NCI-H446 (cell line): ENCODE data around the gene RTN4RL2.

ENCODE experiments used
- DNase-seq, 2 experiments: peaks; one replicate each; lab custom pipeline; 2025; lab: John Stamatoyannopoulos, UW

The RTN4RL2 gene

DNA sequence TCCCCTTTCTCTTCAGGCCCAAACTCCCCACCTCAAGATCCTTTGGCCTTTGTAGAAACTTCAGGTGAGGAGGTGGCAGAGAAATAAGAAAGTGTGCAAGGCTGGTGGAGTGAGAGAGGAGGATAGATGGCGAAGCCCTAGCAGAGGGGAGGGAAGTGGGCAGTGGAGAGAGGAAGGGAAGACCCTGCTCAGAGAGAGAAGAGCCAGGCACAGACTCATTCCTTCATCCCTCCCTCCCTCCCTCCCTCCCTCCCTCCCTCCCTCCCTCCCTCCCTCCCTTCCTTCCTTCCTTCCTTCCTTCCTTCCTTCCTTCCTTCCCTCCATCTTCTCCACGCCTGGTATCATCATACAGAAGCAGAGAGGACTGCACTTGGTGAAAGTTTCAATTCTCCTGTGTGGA is 21.0 kb downstream of the RTN4RL2 start:
- no peak for DNase-seq

DNA sequence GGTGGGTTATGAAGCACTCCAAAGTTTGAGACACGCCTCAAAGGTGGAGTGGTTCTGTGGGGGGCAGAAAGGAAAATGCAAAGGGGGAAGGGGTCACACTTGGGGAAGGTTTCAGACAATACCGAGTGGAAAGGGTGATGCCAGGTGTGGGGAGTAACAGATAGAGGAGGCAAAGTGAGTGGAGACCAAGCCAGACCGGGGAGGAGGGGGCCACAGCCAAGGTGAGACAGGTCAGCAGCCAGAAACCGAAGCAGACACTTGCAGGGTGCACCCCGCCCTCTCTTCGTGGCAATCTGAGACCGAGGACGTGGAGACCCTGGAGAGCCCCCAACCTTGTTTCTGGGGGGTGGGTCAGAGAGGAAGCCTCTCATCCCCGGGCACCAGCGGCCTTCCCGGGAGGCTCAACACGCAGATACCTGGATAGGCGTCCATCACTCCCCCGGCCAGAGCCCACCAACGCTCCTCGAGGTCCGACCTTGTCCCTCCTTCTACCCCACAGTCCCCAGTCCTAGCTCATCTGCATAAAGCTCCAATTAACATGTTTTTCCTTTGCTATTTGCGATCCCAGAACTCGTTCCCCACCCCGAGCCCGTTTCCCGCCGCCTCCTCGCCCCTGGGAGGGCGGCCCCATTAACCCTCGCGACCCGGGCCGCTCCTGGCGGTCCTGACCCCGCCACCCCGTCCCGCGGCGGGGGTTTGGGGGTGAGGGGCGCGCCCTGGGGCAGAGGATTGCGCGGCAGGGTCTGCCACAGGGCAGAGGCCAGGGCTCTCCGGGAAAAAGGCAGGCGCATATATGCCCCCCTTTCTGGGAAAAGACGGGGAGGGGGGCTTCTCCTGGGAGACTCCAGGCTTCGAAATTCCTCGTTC is 21.8 kb downstream of the RTN4RL2 start:
- DNase-seq = no peak

DNA sequence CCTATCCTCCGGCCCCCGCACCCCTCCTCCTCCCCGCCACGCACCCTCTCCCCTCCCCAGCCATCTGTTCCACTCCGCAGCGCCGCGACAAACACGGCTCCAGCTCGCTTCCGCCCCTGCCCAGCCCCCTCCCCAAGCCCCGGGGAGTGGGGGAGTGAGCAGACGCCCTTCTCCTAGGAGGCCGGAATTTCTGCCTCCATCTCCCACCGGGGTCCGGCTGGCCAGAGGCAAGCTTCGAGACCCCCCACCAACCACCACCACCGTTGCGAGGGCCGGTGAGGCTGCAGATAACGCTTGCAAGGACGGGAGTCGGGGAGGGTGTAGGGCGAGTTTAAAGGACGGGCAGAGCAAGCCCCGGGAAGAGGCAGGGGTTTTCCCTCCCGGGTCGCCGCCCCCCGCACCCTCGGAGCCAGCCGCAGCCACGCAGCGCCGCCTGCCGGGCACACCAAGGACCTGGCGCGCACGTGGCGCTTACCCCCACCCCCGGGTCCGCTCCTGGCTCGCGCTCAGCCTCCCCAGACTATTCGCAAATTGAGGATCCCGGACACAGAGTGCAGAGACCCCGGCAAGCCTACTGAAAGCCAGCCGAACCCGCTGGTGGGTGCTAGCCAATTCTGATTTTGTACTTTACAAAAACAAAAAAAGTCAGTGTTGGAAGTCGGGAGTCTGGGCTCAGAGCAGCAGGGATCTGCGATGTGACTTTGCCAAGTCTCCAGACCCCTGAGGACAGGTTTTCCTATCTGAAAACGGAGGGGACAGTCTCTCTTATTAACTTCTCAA is 22.6 kb downstream of the RTN4RL2 start:
- DNase-seq = peak; percentile 27 to 64

DNA sequence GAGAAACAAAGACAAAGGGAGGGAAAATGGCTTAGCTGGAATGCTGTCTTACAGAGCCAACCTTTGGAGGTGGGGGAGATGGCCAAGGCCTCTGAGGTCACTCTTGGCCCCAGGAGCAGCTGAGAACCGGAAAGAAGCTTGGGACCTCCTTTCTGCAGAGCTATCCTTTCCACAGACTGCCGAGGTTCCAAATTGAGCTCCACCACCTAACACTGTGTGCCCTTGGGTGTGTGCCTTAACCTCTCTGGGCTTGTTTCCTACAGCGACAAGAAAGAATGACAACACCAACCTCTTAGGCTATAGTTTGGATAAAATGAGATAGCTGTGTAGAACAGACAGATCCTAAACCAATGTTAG is 23.2 kb downstream of the RTN4RL2 start:
- DNase-seq = no peak

DNA sequence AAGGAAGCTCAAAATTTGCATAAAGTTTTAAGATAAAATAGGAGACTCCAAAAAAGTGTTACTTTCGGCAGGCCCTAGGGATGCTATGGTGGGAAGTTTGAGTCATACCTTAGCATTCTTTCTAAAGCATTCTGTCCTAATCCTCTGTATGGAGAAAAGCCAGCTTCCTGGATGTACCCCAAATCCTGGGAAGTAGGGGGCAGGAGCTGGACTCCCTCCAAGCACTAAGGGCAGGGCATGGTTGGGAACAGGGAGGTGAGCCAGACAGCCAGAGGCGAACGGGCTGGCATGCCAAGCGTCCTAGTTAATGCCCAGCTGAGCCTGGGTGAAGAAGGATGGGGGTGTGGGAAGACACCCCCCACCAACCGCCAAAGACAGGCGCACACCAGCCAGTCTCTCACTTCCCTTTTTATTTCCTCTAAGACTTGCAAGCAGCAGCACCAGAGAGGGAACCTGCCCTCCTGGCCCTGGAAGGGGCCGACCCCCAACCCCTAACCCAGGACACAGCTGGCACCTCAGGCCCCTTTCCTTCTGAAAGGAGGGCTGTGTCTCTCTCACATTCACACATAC is 23.9 kb downstream of the RTN4RL2 start:
- DNase-seq = no peak

DNA sequence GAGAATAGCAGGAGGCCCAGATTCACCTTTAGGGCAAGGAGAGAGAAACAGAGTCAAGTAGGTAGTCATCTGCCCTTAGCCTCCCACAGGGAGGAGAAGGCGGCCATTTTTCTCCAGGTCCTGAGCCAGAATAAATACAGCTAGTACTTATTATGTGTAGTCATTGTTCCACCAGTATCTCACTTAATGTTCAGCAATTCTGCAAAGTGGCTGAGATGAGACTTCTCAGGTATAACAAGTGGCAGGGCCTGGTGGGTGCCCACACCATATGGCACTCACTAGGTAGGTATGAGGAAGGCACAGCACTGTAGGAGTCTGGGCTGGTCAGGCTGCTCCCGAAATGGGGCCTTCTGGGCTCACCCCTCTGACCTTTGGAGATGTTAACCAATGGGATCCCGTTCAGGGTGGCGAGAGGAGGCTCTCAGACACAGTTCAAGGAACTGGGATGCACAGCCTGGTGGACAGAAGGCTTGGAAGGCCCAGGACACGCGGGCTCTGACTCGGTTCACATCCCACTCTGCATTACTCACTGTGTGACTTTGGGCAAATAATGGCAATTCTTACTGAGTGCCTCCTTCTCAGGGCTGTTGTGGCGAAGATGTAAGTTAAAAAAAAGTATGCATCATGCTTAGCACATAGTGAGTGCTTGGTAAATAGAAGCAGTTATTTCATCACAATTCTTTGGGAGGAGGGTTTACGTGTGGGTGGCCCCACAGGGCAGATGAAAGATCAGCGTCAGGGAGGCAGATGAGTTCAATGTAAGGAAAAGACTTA is 25.1 kb downstream of the RTN4RL2 start:
- DNase-seq = no peak

DNA sequence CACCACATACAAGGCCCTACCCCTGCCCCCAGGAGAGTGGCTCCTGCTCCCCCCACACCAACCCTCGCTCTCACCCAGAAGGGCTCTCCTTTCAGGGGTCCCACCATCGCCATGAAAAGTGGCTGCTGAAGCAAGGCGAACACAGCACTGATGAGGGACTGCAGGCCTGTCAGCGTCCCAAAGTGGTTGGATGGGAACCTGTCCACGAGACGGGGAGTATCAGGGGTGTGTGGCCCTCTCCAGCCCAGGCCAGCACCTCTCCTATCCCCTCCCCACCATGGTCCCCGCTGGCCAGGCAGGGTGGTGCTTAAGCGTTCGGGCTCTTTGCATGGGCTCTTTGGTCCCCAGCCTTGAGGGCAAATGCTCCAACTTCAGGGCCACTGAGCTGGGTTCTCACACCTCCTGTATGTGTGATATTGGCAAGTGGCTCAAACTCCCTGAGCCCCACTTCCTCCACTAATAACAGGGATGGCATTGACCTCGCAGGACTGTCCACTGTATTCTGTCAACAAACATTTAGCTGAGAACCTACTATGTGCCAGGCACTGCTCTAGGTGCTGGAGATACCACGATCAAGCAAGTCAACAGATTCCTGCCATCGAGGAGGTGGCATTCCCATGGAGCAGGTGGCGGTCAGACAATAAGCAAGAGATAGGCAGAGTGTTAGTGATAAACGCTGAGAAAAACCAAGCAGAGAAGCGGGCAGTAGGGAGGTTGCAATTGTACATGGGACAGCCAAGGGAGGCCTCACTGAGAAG is 26.9 kb downstream of the RTN4RL2 start:
- DNase-seq = no peak

DNA sequence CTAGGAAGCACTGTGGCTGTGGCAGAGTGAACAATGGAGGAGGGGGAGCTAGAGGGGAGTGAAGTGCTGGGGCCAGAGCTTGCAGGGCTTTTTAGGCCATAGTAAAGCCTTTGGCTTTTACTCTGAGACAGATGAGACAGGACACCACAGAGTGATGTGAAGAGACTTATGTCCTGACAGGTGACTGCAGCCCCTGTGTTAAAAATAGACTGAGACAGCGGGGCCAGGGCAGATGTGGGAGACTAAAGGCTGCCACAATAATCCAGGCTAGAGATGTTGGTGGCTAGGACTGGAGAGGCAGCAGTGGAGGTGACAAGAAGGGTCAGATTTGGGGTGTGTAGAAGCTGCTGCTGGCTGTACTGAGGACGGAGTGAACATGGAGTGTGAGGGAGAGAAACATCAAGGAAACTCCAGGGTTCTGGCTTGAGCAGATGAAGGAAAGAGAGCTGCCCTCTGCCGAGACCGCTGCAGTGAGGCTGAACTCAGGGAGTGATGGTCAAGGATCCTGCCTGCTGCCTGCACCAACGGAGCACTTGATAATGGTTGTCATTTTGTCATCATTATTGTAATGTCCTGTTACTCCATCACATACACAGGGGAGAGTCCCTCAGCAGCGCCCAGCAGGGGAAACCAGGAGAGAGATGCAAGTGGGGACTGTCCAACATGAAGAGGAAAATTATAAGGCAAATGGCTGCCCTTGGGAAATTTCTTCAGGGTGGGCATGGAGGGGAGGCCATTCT is 27.8 kb downstream of the RTN4RL2 start:
- no peak for DNase-seq

DNA sequence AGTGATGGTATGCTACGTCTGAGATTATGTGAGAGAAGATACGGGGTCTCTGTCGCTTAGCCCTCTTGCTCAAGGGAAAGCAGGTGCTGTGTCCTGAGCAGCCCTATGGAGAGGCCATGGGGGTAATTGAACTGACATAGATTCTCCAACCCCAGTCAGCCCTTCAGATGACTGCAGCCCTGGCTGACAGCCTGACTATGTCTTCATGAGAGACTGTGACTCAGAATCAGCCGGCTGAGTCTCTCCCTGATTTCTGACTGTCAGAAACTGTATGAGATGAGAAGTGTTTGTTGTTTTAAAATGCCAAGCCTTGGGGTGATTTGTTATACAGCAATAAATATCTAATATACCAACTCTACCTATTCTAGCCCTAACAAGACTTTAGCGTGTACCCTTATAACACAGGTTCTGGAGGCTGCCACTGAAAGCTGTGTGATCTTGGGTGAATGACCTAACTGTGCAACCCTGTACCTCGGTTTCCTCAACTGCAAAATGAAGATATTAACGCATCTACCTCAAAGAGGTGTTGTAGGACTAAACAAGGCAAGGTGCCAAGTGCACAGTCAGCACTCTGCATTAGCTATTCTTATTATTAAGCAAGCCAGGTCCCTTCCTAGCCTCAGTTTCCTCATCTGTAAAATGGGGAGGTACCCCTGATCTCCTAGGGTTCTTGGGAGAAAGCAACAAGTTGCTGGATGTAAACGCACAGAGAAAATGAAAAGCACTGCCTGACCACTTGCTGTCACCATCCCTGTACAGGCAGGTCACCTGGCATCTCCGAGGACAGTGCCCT is 30.3 kb downstream of the RTN4RL2 start:
- DNase-seq = no peak

DNA sequence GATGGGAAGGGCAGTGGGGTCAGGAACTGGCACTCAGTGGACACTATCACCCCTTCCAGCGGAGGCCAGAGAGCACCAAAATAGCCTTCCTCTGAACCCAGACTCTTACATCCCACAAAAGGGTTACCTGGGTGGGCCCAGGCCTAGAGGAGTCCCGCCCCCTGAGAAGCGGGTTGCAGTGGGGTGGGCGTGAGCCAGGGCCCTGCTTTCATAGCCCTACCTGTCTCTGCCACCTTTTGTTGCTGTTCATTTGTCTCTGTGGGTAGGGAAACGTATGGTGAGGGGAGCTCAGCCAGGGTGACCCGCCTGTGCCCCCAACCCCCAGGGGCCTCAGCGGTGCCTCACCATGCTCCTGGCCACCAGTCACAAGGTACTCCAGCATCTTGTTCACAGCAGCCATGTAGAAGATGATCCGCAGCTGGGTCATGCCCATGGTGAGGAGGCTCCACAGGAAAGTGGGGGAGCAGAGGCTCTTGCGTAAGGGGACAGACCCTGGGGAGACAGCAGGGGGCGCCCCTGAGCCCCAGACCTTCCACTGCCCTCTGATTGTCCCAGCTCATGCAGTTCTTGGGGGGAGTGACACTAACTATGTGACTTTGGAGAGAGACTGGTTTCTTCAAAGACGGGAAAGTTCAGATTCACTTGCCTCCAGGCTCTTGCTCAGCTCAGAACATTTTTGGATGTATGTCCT is 31.2 kb downstream of the RTN4RL2 start:
- DNase-seq = no peak

DNA sequence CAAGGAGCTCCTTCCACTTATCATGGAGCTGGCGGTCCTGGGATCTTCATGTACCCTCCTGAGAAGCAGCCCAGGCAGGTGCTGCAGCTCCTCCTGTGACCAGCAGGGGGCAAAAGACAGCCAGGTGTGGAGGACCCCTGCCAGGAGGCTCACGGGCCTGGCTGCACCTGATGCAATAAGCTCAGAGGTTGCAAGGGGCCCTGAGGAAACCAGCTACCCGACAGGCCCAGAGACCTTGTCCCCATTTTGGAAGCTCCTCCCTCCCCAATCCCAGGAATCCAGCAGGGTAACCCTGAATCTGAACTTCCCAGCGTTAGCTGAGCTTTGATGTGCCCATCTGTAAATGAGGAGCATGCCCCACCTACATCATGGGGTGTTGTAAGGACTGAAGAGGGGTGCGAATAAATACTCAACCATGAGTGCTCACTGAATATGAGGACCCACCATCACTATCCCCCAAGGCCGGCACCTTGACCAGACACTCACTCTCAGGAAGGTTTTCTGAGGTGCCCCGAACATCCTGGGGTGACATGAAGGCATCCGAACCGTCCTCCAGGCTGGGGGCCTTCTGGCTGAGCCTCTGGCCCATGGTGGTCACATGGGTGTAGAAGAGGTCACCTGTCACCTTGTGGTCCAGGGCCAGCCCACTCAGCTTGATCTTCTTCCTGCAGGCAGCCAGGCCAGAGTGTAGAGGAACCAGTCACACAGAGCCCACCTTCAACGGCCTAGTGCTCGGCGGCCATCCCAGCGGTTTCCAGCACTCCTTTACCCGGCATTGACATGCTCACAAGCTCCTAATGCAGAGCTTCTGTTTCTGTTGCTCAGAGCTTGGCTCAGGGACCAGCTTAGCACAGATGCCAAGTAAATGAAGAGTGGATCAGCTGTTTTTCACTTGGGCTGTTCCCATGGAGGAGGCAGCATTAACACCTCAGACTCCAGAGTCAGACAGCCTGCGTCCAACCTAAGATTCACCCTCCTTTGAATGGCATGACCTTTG is 33.5 kb downstream of the RTN4RL2 start:
- DNase-seq = peak; percentile 7 to 50

DNA sequence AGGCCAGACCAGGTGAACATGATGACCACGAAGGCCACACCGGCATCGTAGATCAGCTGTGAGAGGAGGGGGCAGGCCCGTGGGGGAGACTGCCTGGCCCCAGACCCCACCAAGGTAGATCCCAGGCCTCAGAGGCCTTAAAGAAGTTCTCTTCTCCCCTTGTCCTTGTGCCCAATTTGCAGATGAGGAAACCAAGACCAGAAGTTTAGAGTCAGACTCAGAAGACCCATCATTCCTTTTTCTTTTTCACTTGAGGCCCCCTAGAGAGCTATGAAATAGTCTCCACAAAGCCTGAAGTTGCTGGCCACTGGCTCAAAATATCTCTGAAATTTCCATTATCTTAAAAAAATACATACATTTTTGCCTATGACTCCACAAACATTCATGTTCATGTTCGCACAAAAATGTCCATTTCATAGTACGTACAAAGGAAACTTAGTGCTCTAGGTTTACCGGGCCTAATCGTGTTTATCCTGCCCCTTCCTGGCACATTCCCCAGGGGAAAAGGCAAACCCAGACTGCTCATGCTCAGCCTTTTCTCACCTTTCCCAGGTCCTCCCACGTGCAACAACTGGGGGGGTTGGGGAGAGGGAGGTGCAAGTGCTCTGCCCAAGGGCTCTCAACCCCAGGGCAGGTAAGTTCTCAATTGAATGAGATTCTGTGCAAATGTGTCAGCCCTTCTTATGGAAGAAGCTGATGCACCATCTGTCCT is 35.9 kb downstream of the RTN4RL2 start:
- no peak for DNase-seq

DNA sequence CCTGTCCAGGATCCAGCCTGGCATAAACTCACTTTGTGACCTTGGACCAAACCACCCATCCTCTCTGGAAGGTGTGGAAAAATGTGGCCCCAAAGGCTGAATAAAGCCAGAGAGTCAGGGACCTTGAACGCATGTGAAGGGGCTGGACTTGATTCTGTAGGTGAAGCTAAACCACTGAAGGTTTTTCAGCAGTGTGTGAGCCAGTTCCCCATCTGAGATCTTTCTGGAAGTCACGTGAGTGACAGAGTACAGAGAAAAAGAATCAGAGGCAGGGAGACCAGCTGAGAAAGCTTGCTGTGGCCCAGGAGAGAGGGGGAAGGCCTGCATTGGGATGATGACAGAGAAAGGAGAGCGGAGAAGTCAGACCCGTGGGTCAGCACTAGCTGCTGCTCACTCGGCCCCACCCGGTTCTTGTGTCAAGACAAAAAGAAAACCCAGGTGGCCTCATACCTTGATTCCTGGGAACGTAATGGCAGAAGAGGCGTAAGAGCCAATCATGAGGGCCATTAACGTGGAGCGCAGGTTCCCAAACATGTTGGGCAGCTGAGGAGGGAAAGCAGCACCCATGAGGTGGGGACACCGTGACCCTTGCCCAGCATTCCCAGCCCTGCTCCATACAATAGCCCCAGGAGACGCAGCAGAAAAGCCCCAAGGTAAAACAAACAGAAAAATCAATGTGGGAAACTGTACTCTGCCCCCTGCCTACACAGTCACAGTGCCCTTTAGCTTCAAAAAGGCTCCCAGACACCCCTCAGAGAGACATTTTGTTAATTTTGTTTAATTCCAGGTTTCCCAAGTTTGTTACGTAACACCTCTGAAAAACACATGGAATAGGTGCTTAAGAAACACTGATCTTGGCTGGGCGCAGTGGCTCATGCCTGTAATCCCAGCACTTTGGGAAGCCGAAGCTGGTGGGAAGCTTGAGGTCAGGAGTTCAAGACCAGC is 37.2 kb downstream of the RTN4RL2 start:
- DNase-seq = no peak

DNA sequence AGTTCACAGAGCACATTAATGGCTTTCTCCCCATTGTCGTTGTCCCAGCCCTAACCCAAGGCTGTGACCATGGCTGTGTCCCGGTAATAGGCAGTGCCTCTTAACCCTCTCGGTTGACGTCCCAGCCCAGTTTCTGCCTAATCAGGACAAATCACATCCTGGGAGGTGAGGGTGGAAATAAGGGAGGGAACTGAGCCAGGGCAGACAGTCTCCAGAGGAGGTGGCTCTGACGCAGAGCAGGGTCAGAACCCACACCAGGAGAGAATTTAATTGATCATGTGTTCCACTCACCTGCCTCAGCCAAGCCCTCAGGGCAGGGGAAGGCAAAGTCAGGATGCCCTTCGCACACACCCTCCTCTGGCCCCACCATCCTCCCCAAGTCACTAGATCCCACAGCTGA is 38.2 kb downstream of the RTN4RL2 start:
- no peak for DNase-seq

DNA sequence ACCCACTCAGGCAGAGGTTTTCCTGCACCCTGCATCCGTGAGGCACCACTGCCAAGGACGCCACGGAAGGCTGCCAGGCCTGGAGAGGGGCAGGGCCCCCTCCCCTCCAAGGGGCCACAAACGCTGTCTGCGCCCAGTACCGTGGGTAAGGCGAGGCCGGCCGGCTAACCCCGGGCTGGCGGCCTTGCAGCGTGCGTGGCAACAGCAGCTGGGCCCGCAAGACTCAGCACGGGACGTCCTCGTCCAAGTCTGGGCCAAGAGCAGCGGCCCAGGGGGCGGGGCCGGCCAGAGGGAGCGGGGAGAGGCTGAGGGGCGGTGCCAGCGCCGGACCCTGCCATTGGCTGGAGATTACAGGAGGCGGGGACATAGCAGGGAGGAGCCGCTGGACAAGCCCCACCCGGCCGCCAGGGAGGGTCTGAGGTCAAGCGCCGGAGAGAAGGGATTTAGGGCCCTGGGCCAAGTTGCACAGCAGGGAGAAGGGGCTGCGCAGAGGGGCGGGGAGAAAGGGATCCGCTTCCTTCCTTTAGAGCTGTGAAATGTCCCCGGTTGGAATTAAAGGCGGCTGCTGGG is 39.2 kb downstream of the RTN4RL2 start:
- peak; percentile 86 to 93 for DNase-seq

DNA sequence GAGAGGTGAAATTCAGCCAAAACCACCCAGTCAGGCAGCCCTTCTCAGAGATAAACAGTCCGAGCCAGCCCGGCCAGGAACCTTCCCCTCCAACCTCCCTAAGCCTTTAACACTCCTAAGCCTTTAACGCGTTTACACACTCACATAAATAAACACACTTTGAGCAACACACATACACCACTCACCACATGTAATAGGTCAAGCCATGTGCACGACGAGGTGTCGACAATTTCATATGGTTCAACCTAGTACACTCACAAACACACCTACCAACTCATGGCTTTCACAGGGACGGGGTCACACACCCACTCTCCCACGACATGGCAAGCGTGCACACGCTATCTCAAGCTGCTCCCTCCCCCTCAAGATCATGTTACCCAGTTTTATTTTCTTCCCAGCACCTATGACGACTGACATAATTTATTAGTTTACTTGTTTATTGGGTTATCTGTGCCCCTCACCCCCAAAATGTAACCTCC is 39.7 kb downstream of the RTN4RL2 start:
- DNase-seq = no peak
